Islet of Langerhans (tissue), 1 donor: Measurements from ENCODE around the gene S100A8.
"Not testable (repeated sequence)": the region's sequence is repeated elsewhere in the genome, so short reads cannot be mapped to it uniquely, and the experiment has no call there.

Experiments
- FAIRE-seq: peaks from one replicate; lab custom pipeline; 2011; peaks lifted over from hg19 to GRCh38; lab: Jason Lieb, UNC

S100A8 gene

DNA sequence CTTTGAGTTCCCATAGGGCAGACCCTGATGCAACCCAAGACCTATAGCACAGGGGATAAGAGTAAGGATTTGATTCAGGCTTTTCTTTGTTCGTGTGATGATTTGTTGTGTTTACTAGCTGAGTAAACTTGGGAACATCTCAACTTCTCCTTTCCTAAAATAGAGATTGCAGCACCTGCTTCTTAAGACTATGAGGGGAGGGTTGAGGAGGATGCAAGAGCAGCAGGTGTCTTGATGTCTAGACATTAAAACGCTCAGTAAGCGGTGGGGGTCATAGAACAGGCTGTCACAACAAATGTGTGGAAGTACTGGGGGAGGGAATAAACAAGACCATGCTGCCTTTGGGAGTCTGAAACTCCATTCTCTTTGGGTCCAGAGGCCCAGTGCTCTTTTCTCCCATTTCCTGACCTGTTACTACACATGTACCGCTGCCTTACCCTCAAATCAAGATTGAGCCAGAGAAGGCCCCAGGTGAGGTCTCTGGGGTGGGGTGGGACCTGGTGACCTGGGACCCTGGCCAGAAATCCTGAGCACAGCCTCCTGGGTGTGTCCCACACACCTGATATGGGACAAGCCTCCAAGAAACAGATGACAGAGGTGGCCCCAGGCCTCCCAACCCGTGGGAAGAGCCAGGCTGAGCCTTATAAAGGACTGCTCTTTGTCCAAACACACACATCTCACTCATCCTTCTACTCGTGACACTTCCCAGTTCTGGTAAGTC lies 25.1 kb upstream of the S100A8 start, which contains the start of gene S100A7A:
Gene S100A7A, plus strand, starts transcription at position 671 of the 721 bp plus-strand sequence. CDS start 1,563 bp downstream, outside the sequence.
- FAIRE-seq, result no peak

DNA sequence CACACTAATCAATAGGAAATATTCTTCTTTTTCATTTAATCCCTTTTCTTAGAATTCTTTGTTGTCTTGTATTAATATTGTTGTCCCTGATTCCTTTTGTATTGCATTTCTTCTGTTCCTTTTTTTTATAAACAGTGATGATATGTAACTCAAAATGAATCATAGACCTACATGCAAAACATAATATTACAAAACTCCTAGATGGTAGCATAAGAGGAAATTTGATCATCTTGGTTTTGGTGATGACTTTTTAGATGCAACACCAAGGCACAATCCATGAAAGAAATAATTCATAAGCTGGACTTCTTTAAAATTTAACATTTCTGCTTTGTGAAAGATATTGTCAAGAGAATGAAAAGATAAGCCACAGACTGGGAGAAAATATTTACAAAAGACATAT lies 23.1 kb upstream of the S100A8 start:
- FAIRE-seq, result not testable (repeated sequence)

DNA sequence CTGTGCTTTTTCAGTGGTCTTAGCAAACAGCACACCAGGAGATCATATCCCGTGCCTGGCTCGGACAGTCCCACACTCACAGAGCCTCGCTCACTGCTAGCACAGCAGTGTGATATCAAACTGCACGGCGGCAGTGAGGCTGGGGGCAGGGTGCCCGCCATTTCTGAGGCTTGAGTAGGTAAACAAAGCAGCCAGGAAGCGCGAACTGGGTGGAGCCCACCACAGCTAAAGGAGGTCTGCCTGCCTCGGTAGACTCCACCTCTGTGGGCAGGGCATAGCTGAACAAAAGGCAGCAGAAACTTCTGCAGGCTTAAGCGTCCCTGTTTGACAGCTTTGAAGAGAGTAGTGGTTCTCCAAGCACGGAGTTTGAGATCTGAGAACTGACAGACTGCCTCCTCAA lies 16.4 kb upstream of the S100A8 start:
- not testable (repeated sequence) for FAIRE-seq

DNA sequence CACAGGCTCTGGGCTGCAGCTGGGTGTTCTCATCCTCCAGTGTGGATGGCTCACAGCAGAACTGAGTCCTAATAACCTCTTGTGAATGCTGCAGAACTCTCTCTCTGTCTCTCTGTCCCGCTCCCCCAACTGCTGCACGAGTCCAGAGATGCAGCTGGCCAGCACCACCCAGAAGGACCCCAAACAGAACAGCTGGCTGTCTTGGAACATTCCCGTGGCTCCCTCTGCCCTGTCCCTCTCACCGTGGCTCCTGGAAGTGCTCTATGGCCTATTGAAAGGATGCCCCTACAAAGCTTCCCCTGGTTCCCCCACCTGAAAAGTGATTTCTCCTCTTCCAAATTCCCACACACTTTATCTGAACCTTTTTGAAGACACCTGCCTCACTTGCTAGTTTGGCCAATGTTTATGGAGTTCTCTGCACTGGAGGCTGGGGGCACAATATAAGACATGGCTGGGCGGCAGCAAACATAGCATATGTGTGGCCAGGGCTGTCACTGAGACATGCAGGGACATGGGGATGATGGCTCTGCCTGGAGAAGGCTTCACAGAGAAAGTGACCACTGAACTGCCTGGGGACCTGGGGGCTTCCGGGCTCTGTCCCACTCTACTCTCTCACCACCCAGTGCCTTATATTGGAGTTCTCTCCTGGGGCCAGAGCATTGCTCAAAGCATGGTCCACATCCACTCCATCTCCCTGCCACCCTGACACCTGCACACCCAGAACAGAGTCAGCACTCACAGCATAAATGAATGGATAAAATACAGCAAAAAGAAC lies 15.1 kb upstream of the S100A8 start:
- not testable (repeated sequence) for FAIRE-seq

DNA sequence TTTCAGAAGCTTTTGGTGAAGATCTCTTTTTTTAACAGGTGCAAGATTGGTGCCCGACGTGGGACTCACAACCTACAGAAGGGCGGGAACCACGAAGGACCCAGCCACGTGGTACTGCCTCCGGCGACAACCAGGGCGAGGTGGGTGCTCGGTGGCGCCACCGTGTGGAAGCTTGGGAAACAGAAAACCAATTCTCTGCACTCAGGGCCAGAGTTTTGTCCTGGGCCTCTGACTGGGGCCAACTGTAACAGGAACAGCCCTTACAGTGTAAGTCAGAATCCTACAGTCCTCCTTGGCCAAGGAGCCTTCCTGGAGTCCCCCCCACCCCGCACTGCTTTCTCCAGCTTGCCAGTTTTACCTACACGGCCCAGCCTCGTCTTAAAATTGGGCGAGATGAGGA lies 13.9 kb upstream of the S100A8 start:
- no peak for FAIRE-seq

DNA sequence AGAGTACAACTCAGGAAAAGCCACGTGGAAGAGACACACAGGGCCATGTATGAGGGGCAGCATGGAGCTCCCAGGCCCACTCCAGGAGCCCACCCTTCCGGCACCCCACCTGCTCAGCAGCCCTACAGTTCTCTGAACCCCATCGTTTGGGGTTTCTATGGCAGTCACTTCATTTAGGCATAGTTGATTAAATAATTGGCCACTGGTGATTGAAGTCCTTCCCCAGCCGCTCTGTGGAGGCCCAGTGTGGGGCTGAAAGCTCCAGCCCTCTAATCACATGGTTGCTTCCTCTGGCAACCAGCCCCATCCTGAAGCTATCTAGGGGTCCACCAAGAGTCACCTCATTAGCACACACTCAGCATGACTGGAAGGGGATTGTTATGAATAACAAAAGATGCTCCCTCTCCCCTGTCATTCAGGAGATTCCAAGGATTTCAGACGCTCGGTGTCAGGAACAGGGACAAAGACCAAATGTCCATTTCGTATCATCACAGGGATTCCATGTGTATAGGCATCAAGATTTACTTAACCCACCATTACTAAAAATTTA lies 13.3 kb upstream of the S100A8 start:
- FAIRE-seq, result no peak

DNA sequence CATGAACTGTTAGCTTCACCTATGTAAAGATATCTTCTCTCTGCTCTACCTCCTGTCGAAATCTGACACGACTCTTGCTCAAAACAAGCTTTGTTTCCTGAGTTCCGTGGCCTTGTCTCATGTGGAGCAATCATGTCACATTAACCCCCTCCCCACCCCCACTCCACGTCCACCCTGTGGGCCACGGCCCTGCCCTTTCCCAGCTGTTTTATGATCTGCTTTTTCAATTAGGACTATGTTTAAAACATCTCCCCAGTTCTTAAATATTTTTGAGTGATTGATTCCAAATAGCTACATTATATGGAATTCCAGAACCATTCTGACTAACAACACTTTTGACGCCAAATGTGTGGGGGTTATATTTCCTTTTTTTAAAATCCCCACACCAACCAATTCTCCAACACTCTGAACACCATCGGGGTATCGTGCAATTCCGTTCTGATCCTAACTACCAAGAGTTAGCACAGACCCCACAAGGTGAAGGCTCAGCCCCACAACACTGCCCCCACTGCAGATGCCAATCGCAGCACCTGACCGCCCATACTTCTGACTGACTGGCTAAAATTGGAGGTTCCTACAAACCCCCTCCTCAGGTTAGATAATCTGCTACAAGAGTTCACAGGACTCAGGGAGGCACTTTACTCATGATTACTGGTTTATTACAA lies 12.7 kb upstream of the S100A8 start:
- no peak for FAIRE-seq

DNA sequence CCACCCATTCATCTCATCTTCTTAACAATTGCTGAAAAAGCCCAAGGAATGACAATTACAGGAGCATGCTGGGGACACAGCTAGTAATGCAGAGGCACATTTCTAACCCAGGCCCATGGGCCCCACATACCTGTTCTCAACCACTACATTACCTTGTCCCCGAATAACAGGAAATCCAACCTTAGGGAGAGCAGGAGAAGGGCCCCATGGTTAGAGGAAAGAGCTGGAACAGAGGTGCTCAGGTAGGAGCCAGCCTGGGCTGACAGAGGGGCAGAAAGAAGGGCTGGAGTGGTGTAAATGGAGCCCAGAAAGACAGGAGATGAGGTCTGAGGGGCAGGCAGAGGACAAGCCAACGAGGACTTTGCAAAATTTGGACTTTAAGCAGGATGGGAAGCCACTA lies 11.4 kb upstream of the S100A8 start:
- FAIRE-seq, result no peak

DNA sequence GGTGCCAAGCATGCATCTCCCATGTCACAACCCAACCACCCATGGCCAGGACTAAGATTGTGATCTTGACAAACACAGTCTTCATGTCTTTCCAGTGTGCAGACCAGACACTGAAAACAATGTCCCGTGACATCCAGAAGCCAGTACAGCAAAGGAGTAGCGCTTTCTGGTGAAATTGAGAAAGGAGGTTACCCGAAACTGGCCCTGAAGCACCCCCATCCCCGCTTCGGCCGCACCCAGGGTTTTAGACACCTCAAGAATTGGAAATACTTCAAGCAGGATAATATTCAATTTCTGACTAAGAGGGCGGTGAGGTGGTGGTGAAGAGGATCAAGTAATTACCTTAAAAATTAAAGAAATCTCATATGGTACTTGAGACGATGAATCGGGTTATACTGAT lies 10.6 kb upstream of the S100A8 start:
- no peak for FAIRE-seq

DNA sequence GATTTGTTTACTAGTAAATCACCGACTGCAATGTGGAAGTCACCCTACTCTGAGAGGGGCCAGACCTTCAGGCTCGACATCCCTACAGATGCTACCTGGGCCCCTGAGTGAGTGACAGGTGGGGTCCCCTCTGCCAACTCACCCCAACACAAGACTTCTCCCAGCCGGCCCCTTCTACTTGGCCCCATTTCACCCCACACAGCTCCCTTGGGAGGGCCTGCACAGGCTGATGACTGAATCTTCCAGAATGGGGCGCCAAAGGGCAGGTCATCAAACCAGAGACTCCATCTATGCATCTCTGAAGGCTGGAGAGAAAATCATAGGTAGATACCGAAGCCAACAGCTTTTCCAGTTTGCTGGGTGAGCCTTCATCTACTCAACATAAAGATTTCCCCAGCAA lies 9.4 kb upstream of the S100A8 start:
- no peak for FAIRE-seq

DNA sequence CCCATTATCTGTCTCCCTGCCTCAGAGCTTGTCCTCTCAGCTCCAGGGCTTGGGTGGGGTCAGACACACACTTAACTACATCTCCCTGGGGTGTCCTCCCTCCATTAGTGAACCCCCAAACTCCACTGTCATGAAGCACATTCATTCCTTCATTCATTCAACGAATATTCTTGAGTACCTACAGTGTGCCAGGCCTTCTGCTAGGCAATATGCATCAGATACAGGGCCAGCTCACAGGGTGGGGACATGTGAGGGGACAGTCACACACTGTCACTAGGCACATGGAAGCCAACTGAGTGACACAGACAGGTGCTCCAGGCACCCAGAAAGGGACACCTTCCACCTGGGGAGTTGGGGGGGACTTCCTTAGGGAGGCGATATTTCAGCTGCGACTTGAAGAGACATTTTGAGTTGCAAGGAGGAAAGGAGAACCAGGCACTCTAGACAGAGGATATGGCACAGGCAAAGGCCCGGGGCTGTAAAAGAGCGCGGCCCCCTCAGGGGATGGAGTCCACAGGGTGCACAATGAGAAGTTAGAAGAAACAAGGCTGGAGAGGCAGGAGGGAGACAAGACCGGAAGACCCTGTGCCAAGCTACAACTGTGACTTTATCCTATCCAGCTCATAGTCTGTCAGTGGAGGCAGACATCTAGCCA lies 8.7 kb upstream of the S100A8 start:
- FAIRE-seq, result no peak

DNA sequence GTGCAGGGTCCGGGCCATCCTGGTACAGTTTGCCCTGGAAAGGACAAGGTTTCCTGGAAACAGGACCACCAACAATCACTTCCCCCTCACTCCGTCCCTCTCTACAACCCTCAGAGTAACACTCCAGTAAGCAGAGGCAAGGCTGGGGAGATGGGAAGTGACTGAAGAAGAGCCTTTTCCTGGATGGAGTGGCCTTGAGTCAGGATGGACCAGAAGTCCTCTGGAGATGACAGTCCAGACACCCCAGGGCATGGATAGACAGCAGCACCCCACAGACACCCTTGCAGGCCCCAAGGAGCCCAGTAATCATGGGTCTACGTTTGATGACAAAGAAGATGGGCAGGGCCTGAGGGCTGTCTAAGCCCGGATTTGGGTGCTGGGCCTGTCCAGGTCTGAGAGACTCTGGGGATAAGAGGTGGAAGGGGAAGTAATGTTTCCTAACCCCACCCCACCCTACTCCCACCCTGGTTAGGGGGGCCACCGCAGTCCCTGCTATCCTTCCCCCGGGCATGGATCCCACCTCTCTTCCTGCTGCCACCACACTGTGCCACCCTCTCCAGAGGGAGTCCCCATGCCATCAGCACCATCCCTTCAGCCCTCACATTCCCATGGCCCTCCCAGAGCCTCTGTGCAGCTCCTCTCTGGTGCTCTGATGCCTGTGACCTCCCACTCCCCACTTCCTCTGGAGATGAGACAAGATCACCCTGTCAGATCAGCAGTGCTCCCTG lies 7.2 kb upstream of the S100A8 start:
- FAIRE-seq, result no peak

DNA sequence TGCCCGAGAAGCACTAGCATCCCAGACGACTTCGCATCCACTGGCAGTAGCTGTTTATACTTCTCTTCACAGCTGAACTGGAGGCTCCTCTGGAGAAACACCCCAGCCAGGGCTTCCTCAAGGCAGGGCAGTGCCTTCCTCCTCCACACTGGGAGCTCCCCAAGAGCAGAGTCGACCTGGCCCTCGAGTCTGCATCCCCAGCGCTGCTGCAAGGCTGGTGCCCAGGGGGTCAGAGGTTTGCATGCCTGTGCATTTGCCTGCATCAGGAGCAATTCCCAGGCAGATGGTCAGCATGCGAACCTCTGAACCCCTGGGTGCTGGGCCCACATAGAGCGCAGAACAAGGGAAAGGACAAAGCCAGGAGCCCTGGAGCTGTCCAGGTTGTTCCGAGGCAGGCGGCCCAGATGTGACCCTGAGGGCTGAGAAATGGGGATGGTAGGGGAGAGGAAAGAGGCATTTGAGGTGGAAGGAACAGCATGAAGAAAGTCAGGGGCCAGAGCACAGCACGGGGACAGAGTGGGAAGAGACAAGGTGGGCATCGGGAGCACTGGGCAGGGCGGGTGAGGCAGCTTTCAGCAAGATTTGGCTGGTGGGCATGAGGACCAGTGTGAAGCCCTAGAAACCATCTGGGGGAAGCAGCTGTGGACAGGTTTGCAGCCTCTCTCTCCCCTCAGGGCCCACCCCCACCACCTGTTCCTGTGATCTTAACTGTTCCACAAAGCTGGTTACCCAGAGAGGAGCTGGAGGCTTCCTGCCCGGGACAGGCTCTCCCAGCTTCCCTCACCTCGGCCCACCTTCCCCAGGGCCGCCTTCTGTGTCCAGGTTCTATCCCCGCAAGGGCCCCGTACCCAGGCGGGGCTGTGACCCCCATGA lies 6.4 kb upstream of the S100A8 start:
- no peak for FAIRE-seq

DNA sequence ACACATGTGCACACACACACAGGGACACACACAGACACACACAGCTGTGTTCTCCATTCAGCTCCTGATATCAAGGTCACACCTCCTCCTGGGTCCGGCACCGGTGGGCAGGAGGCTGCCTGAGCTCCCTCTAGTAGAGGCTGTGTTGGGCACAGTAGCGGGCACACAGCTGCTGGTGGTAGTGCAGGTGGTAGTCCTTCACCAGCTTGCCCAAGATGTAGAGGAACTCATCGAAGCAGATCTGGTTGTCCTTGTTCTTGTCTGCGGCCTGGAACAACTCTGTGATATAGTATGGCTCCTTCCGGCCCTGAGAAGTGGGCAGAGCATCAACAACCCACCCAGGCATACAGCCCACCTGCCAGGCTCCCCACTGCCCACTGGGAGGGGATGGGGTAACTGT lies 5.6 kb upstream of the S100A8 start:
- no peak for FAIRE-seq

DNA sequence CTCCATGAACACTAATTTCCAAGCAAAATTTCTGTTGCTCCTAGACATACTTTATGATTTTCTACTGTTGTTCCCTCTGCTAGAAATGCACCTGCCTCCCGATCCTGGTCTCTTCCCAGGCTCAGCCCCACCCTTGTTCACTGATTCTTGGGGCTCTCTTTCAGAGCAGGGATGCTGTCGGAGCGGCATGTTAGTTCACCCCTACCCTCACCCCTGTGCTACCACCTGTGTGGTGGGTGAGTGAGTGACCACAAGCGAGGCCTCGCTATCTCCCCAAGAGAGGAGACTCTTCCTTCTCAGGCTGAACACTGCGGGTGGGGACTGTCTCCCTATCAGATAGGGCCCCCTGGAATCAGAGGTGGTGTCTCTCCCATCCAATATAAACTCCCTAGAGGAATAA lies 4.9 kb upstream of the S100A8 start:
- no peak for FAIRE-seq

DNA sequence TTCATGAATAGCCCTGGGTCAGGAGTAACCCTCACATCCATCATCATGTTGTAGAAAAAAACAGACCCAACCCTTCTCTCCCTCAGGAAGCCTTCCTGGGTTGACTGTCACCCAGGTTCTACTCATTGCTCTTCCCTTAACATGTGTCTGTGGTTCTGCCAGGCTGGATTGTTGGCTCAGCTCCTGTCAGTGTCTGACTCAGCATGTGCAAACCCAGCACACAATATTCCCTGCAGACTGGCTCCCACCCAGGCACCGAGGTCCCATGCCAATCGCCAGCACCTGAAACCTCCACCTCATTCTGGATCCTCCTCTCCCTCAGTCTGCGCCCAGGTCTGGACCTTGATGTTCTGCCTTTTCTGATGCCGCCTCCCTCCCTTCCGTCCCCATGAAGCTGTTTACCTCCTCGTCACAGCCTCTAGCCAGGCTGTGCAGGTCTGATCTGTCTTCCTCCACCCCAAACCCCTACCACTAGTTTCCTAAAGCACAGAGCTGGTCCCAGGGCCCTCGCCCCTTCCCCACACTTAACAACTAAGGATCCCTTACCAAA lies 4.3 kb upstream of the S100A8 start:
- no peak for FAIRE-seq

DNA sequence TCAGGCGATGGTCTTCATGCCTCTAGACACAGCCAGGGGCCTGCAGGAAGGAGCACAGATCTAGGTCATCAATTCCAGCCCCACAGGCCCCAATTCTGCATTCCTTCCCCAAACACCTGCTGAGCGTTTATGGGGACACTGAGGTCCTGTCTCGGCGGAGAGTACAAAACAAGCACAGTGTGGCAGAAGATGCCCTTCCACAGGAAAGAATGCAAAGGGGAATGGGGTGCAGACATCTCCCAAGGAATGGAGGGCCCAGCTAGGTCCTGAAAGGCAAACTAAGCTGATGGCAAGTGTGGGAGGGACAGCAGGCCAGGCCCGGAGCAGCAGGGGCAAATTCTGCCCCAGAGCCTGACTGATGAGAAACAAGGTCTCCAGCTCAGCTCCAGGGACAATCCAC lies 3.5 kb upstream of the S100A8 start:
- FAIRE-seq, result no peak

DNA sequence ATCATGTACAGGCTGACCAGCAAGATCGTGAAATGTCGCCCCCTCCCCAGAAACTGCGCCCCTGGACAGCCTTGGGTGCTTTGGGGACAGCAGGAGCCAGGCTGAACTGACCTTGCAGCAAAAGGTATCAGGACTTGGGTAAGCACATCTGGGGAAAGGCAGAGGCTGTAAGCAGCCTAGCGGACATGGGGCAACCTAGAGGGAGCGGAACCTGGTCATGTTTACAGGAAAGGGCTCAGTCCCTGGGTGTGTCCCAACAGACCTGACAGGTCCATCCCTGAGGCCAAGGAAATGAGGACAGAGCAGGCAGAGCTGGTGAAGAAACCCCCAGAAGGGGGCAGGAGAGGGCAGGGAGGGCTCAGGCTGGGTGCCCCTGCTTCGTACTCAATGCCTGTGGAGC lies 3.1 kb upstream of the S100A8 start:
- FAIRE-seq, result no peak

DNA sequence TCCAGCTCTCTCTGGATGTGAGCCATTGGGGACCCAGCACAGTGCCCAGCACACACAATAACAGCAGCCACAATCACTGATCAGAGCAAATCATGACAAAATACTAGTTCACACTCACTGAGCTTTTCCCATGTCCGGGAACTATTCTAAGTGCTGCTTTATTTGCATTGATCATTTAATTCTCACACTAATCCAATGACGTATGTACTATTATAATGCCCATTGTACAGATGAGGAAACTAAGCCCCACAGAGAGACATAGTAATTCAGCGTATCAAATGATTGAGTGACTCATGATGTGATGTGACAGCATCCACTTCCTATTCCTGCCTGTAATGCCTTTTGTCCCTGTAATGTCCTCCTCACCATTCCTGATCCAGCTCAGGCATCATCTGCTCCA lies 1.9 kb upstream of the S100A8 start:
- no peak for FAIRE-seq

DNA sequence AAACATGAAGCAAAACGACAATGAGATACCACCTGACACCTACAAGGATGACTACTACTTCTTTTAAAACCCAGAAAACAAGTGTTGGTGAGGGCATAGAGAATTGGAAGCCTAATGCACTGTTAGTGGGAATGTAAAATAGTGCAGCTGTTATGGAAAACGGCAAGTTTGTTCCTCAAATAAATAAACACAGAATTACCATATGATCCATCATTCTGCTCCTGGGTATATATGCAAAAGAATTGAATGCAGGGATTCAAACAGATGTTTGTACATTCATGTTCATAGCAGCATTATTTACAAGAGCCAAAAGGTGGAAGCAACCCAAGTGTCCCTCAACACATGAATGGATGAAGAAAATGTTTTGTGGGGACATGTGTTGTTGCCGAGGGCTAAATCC lies 1.4 kb upstream of the S100A8 start:
- FAIRE-seq, result no peak
